Measurements from ENCODE around the gene ELL2.
"Not testable (repeated sequence)": the region's sequence is repeated elsewhere in the genome, so short reads cannot be mapped to it uniquely, and the experiment has no call there.

ELL2 gene

GRCh38 chr5:95856501-95856981, 105.1 kb downstream of the ELL2 start:
- no peak for DNase-seq

- DNase-seq, result no peak
Observed at GRCh38 chr5:95853490-95853889, 108.2 kb downstream of the ELL2 start.

GRCh38 chr5:95852567-95852966, 109.1 kb downstream of the ELL2 start:
- no peak for DNase-seq

GRCh38 chr5:95851141-95851540, 110.5 kb downstream of the ELL2 start:
- DNase-seq, result not testable (repeated sequence)

- no peak for DNase-seq
Observed at GRCh38 chr5:95850391-95850894, 111.2 kb downstream of the ELL2 start.

- DNase-seq, result no peak
Observed at GRCh38 chr5:95848701-95849100, 113.0 kb downstream of the ELL2 start.

GRCh38 chr5:95847261-95847592, 114.4 kb downstream of the ELL2 start:
- no peak for DNase-seq

GRCh38 chr5:95846554-95847260, 114.9 kb downstream of the ELL2 start:
- DNase-seq, result peak; percentile 75

- no peak for DNase-seq
Observed at GRCh38 chr5:95845391-95845790, 116.3 kb downstream of the ELL2 start.

- DNase-seq, result no peak
Observed at GRCh38 chr5:95843733-95844223, 117.9 kb downstream of the ELL2 start.

- DNase-seq, result peak; percentile 1
Observed at GRCh38 chr5:95842854-95843544, 118.7 kb downstream of the ELL2 start.

GRCh38 chr5:95841914-95842812, 119.5 kb downstream of the ELL2 start:
- DNase-seq, result no peak

GRCh38 chr5:95840956-95841705, 120.5 kb downstream of the ELL2 start:
- no peak for DNase-seq

- no peak for DNase-seq
Observed at GRCh38 chr5:95839658-95840057, 122.0 kb downstream of the ELL2 start.

- DNase-seq, result no peak
Observed at GRCh38 chr5:95838556-95838955, 123.1 kb downstream of the ELL2 start.

- no peak for DNase-seq
Observed at GRCh38 chr5:95838001-95838520, 123.6 kb downstream of the ELL2 start.

GRCh38 chr5:95837492-95837891, 124.2 kb downstream of the ELL2 start:
- no peak for DNase-seq

- DNase-seq, result not testable (repeated sequence)
Observed at GRCh38 chr5:95836971-95837370, 124.7 kb downstream of the ELL2 start.

- DNase-seq, result no peak
Observed at GRCh38 chr5:95836544-95836943, 125.1 kb downstream of the ELL2 start.

GRCh38 chr5:95835682-95836385, 125.8 kb downstream of the ELL2 start:
- DNase-seq, result no peak
